ENCODE results near the gene PLOD3.
"Not testable (repeated sequence)": the region's sequence is repeated elsewhere in the genome, so short reads cannot be mapped to it uniquely, and the experiment has no call there.

Gene PLOD3

DNA sequence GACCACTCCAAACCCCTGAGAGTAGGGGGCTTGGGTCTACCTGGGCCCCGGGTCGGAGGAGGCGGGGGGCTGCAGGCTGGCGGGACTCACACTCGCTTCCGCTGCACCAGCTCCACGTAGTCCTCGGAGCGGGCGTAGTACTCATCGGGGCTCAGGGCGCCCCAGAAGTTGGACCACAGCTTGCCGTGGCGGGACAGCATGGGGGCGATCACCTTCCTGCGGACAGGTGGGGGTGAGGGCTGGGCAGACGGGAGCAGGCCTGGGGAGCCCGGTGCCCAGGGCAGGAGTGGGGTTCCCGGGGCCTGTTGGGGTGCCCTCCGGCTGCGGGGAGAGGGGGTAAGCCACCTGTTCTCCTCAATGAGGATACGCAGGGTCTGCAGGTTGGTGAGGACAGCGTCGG is 5.9 kb downstream of the PLOD3 start:
- DNase-seq (ENCODE audit: insufficient read length, low spot score), result no peak
- FAIRE-seq, result no peak

GRCh38 chr7:101210143-101210542 is 7.2 kb downstream of the PLOD3 start:
- no peak for FAIRE-seq
- no peak for TF ChIP-seq POLR2A (IDR thresholded peaks at IDR 0.05; ENCODE audit: low read depth, low read length)

More for the DNA sequence above, 5.9 kb downstream of the PLOD3 start:
- TF ChIP-seq POLR2A (IDR thresholded peaks at IDR 0.05; ENCODE audit: low read depth, low read length), result no peak

GRCh38 chr7:101208794-101209193 is 8.6 kb downstream of the PLOD3 start:
- DNase-seq (ENCODE audit: insufficient read length, low spot score) (no peak), FAIRE-seq (no peak)
- no peak for TF ChIP-seq POLR2A (IDR thresholded peaks at IDR 0.05; ENCODE audit: low read depth, low read length)

More at GRCh38 chr7:101210143-101210542, 7.2 kb downstream of the PLOD3 start:
- DNase-seq (ENCODE audit: insufficient read length, low spot score), result no peak

- FAIRE-seq (no peak), DNase-seq (ENCODE audit: insufficient read length, low spot score) (no peak)
- TF ChIP-seq POLR2A (IDR thresholded peaks at IDR 0.05; ENCODE audit: low read depth, low read length), result no peak
These were observed 9.9 kb downstream of the PLOD3 start for GRCh38 chr7:101207459-101207858.

- no peak for DNase-seq (ENCODE audit: insufficient read length, low spot score)
These were observed 10.7 kb downstream of the PLOD3 start for GRCh38 chr7:101206665-101207042.

DNA sequence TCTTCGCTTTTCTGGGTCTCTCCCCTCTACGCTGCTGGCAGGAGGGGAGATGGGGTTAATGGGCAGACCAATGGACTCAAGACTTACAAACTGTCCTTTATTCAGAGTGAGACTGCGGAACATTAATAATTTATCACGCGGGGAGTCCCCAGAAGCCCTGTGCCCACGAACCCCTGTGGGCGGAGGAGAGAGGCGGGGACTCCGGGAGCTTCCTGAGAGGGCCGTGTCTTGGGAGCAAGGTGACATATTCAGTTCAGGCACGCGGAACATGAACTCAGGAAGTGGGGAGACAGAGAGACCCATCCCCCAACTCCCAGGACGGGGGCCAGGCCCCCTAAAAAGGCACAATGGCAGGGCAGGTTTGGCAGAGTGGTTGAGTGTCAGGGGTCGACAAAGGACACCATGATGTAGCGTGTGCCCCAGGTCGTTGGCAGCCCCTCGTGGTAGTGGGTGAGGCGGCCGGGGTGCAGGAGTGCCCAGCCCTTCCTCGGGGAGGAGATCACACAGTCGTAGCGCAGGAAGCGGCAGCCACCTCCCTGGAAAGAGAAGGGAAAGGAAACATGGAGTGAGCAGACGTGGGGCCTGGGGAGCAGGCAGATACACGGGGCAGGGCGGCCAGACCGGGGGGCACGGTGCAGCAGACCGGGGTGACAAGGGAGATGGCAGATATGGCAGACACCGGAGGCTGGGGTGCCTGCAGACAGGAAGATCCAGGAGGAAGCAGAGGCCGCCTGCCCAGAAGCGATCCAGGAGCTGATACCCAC is 11.3 kb downstream of the PLOD3 start:
- no peak for TF ChIP-seq POLR2A (IDR thresholded peaks at IDR 0.05; ENCODE audit: low read depth, low read length)
- FAIRE-seq, result no peak
- DNase-seq (ENCODE audit: insufficient read length, low spot score), result no peak

More at GRCh38 chr7:101206665-101207042, 10.7 kb downstream of the PLOD3 start:
- FAIRE-seq, result no peak
- no peak for TF ChIP-seq POLR2A (IDR thresholded peaks at IDR 0.05; ENCODE audit: low read depth, low read length)

- not testable (repeated sequence) for FAIRE-seq
These were observed 13.3 kb downstream of the PLOD3 start for GRCh38 chr7:101203740-101204738.

DNA sequence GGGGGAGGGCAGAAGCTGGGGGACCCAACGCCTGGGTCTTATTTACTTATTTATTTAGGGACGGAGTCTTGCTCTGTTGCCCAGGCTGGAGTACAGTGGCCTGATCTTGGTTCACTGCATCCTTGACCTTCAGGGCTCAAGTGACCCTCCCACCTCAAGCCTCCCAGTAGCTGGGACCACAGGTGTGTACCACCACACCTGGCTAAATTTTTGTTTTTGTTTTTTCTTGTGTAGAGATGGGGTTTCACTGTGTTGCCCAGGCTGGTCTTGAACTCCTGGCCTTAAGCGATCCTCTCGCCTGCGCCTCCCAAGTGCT is 14.8 kb downstream of the PLOD3 start:
- DNase-seq (ENCODE audit: insufficient read length, low spot score), result no peak
- TF ChIP-seq POLR2A (IDR thresholded peaks at IDR 0.05; ENCODE audit: low read depth, low read length), result no peak
- FAIRE-seq, result no peak

More at GRCh38 chr7:101203740-101204738, 13.3 kb downstream of the PLOD3 start:
- DNase-seq (ENCODE audit: insufficient read length, low spot score), result not testable (repeated sequence)

DNA sequence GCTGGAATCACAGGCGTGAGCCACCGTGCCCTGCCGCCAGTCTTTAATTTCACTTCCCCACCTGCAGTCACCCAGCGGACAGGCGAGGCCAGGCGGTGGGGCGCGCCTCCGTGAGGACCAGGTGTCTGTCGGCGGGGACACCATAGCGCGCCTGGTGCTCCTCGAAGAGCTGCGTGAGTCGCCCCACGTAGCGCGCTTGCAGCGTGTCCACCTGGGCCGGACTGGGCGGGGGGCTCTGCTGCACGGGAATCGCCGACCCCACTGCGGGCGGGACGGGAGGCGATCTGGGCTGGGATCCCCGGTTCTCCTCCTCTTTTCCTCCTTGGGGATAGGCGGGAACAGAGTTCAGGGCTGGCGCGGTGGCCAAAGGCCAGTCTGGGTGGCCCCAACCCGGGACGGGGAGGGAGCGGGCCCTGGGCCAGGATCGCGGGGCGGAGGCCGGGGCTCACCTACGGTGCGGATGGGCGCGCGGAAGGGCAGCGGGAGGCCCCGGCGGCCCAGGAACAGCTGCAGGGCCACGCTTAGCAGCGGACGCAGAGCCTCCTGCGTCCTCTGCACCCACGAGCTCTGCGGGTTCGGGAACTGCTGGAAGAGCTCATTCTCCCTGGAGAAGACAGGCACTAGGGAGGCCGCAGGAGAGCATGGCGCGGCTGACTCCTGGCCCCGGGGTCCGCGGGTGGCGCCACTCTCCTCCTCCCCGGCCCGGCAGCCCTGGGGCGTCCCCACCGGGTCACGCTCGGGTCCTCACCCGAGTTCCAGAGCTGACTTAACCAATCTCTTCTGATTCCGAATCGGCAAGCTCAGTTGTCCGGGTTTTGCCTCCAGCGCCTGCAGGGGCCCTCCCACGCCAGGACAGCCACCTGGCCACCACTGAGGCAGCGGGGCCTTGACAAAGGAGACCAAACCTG is 15.4 kb downstream of the PLOD3 start:
- DNase-seq (ENCODE audit: insufficient read length, low spot score) (no peak), FAIRE-seq (no peak)
- no peak for TF ChIP-seq POLR2A (IDR thresholded peaks at IDR 0.05; ENCODE audit: low read depth, low read length)

DNA sequence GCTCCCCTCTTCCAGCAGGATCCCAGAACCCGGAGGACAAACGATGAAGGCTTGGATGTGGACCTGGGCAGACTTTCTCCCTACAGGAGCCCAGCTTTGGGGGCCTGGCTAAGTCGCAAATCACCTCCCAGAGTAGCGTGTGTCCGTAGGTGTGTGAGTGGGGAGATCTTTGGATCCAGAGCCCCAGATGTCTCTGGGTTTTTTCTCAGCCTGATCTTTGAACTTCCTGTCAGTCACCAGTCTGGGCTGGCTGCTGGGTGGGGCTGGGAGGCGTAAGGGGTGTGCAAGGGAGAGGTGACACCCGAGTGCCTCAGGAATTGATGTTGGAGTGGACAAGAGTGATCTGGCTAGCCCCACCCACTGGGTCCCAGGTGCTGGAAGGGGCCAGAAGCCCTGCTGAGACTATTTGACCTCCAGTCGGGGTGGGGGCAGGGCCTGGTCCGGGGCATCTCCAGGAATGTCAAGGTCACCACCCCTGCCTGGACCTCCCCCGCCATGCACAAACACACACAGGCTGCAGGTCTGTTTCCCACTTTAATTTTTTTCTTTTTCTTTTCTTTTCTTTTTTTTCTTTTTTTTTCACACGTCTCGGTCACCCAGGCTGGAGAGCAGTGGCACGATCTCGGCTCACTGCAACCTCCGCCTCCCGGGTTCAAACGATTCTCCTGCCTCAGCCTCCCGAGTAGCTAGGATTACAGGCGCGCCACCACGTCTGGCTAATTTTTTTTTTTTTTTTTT is 16.4 kb downstream of the PLOD3 start, which contains the start of gene MOGAT3:
MOGAT3 (minus strand) TSS at position 175 of the 738 bp plus-strand sequence. CDS start 182 bp downstream, outside the sequence.
- no peak for TF ChIP-seq POLR2A (IDR thresholded peaks at IDR 0.05; ENCODE audit: low read depth, low read length)
- no peak for DNase-seq (ENCODE audit: insufficient read length, low spot score)
- no peak for FAIRE-seq

GRCh38 chr7:101200504-101200861 is 16.9 kb downstream of the PLOD3 start:
- DNase-seq (ENCODE audit: insufficient read length, low spot score), result no peak
- FAIRE-seq, result no peak
- no peak for TF ChIP-seq POLR2A (IDR thresholded peaks at IDR 0.05; ENCODE audit: low read depth, low read length)

GRCh38 chr7:101199522-101199921 is 17.9 kb downstream of the PLOD3 start:
- DNase-seq (ENCODE audit: insufficient read length, low spot score); FAIRE-seq: not testable (repeated sequence)

GRCh38 chr7:101198476-101198875 is 18.9 kb downstream of the PLOD3 start:
- no peak for TF ChIP-seq POLR2A (IDR thresholded peaks at IDR 0.05; ENCODE audit: low read depth, low read length)
- DNase-seq (ENCODE audit: insufficient read length, low spot score), result no peak
- FAIRE-seq, result no peak

Data from H54 (cell line).